ENCODE results near the gene TMEM167B.

Gene TMEM167B

DNA sequence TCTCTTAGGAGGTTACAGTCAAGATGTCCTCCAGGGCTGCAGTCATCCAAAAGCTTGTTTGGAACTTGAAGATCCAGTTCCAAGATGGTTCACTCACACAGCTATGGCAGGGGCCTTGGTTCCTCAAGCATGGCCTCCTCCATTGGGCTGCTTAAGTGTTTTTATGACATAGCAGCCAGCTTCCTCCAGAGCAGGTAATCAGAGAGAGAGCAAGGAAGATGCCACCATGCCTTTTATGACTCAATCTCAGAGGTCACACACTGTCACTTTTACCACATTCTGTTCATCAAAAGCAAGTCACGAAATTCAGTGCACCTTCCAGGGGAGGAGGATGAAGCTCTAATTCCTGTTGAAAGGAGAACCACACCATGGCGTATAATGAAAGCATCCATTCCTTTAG is 40.5 kb downstream of the TMEM167B start:
- TF ChIP-seq, protein P1, sequence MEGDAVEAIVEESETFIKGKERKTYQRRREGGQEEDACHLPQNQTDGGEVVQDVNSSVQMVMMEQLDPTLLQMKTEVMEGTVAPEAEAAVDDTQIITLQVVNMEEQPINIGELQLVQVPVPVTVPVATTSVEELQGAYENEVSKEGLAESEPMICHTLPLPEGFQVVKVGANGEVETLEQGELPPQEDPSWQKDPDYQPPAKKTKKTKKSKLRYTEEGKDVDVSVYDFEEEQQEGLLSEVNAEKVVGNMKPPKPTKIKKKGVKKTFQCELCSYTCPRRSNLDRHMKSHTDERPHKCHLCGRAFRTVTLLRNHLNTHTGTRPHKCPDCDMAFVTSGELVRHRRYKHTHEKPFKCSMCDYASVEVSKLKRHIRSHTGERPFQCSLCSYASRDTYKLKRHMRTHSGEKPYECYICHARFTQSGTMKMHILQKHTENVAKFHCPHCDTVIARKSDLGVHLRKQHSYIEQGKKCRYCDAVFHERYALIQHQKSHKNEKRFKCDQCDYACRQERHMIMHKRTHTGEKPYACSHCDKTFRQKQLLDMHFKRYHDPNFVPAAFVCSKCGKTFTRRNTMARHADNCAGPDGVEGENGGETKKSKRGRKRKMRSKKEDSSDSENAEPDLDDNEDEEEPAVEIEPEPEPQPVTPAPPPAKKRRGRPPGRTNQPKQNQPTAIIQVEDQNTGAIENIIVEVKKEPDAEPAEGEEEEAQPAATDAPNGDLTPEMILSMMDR (conservative IDR thresholded peaks at IDR 0.05; ENCODE audit: low read depth, low read length), result no peak
- no peak for DNase-seq (ENCODE audit: low read depth)
- no peak overlapping the region for H3K4me3 ChIP-seq (ENCODE audit: low read length)

DNA sequence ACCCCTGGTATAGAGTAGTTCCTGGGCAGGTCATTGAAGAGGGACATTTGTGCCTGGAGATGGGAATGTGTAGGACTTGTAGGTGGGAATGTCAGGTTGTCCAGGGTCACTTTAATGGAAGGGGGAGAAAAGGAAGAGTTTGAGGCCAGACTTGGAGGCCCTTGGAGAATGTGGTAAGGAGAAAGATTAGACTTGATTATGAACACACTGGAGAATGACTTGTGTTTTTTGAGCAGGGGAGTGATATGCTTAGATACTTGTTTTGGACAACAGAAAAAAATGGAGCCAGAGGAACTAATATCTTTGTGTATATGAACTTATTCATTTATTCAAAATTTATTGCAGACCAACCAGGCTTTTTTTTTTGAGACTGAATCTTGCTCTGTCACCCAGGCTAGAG is 41.2 kb downstream of the TMEM167B start:
- no peak for DNase-seq (ENCODE audit: low read depth)
- TF ChIP-seq, protein P1 (conservative IDR thresholded peaks at IDR 0.05; ENCODE audit: low read depth, low read length), result no peak
- no peak overlapping the region for H3K4me3 ChIP-seq (ENCODE audit: low read length)

DNA sequence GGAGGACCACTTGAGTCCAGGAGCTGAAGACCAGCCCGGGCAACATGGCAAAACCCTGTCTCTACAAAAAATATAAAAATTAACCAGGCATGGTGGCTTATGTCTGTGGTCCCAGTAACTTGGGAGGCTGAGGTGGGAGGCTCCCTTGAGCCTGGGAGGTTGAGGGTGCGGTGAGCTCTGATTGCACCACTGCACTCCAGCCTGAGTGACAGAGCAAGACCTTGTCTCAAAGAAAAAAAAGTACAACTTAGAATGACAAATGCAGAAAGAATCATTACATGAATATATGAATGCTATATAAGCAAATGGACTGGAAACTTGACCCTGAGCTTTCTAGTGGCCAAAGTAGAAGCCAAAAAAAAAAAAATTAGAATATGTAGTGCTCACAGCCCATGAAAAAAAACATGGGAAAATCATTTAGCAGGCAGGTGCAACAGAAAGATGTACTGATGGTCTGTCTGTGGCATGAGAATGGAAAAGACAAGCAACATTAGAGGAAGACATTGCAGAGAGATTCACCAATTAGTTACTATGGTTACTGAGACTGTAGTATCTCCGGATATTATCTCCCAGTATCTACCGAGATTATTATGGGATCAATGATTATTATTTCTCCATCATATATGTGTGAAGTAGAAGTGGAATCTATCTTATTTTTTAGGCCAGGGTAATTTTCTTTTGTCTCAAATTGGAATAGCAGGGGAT is 42.6 kb downstream of the TMEM167B start:
- TF ChIP-seq, protein P1 (conservative IDR thresholded peaks at IDR 0.05; ENCODE audit: low read depth, low read length), result no peak
- H3K4me3 ChIP-seq (ENCODE audit: low read length), result no peak overlapping the region
- no peak for DNase-seq (ENCODE audit: low read depth)

DNA sequence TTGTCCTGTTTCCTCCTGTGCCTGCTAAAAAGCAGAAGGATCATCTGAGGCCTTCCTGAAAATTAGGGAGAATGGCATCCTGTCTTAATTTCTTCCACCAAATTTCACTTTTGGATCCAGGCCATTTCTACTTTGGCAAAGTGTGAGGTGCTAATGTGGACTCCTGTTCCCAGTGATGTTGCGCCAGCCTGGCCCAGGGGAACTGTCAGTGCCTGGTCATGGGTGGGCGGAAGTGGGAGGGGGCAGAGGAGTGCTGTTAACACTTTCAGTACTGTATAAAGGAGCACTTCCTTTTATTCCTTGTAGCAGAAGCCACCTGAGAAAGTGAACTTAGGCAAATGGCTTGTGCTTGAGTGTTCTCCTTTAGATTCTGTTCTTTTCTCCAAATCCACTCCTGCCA is 43.3 kb downstream of the TMEM167B start:
- no peak for DNase-seq (ENCODE audit: low read depth)
- H3K4me3 ChIP-seq (ENCODE audit: low read length), result no peak overlapping the region
- TF ChIP-seq, protein P1 (conservative IDR thresholded peaks at IDR 0.05; ENCODE audit: low read depth, low read length), result no peak

DNA sequence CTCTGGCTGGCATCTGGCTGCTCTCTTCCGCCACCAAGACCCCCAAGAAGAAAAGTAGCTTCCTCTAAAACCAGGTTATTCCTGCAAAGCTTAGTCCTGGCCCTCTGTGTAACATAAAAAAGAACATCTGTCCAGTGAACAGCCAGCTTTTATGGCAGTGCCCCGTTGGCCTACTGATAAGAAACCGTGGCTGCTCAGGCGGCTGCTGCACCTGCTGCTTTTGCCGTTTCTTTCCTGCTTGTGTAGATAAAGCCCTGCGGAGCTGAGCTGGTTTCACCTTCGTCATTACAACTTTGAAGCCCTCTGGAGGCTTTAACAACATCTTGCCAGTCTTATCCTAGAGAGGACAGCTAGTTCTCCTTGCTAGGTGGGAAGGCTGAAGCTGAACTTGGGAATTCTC is 43.9 kb downstream of the TMEM167B start:
- H3K4me3 ChIP-seq (ENCODE audit: low read length), result no peak overlapping the region
- TF ChIP-seq, protein P1 (conservative IDR thresholded peaks at IDR 0.05; ENCODE audit: low read depth, low read length), result no peak
- no peak for DNase-seq (ENCODE audit: low read depth)

DNA sequence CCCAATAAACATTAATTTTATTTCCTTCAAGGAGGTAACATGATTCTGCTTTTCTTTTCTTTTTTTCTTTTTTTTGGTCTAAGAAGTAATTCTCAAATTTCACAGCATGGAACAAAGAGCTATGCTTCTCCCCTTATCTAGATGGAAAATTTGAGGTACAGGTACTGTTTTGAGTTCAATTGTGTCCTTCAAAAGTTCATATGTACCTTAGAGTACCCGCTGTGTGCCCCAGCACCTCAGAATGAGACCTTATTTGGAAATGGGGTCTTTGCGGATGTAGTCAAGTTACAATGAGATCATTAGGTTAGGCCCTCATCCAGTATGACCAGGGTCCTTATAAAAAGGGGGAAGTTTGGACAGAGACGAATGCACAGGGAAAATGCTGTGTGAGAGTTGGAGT is 45.4 kb downstream of the TMEM167B start:
- TF ChIP-seq, protein P1 (conservative IDR thresholded peaks at IDR 0.05; ENCODE audit: low read depth, low read length), result no peak
- H3K4me3 ChIP-seq (ENCODE audit: low read length), result no peak overlapping the region
- no peak for DNase-seq (ENCODE audit: low read depth)

DNA sequence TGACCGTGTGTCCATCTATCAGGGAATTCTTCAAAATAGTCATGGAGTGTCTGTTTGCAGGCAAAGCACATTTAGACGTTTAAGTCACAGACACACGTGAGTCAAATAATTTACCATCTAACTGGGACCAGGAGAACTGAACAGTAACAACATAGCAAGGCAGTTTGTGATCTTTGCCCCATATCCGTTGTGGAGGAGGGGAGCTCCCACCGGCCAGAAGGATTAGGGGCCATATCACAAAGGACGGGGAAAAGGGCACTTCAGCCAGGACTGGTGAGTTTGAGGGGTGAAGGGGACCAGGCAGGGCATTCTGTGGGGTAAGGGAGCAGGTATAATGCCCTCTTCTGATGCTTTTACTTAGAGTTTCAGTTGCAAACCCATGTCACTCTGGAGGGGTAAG is 46.2 kb downstream of the TMEM167B start:
- no peak overlapping the region for H3K4me3 ChIP-seq (ENCODE audit: low read length)
- TF ChIP-seq, protein P1 (conservative IDR thresholded peaks at IDR 0.05; ENCODE audit: low read depth, low read length), result no peak
- DNase-seq (ENCODE audit: low read depth), result no peak
